Left kidney (tissue), 2 donors: ENCODE measurements around the gene HADHA. TPM values are rescaled to one million over a fixed set of nuclear protein-coding genes. Genes with fewer than 3 reads are reported as not detected.

Experiments used
- DNase-seq: peaks from one replicate; pipeline ENCODE4 v3.0.0-alpha.2; 2013
- polyA plus RNA-seq: library from polyadenylated mRNA; unstranded; fragments of 120-200 nt; gene quantifications from one replicate; pipeline ENCODE4 v1.2.1, GENCODE V29; 2013; ENCODE audit not compliant: insufficient read length

The HADHA gene
- polyA plus RNA-seq, 1 donor = 234 TPM

DNA sequence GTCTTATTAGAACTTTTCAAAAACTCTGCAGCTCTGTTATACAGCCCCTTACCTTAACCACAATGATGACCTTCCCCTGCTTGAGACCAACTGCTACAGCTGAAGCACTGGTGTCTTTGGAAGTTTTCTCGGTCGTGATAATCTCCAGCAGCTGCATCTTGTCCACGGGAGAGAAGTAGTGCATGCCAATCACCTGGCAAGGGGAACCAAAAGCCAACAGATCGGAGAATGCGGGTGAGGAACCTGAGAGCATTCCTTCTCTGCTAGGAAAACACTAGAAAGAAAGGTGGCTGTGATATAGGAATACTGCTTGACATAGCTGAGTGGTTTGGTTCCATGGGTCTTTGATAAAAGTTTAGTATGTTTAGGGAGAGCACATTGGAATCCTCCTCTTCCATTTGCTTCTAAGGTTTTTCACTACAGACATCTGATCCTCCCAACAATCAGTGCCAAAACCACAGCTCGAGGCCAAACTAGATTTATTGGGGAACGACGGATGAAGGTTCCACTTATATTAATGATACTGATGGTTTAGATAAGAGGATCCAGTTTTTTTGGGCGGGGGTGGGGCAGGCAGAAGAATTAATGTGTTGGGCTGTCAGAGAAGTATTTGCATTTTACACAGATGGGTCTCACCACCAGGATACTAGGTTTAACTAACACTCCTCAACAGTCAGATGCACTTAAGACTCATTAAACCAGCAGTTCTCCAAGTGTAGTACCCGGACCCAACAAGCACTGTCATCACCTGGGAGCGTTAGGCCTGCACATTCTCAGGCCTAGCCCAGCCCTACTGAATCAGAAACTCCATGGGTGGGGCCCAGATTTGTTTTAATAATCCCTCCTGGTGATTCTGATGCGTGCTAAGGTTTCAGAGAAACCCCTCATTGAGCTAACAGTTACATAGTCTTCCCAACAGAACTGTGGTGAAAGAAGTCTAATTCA lies 49.1 kb downstream of the HADHA start:
- DNase-seq = no peak

DNA sequence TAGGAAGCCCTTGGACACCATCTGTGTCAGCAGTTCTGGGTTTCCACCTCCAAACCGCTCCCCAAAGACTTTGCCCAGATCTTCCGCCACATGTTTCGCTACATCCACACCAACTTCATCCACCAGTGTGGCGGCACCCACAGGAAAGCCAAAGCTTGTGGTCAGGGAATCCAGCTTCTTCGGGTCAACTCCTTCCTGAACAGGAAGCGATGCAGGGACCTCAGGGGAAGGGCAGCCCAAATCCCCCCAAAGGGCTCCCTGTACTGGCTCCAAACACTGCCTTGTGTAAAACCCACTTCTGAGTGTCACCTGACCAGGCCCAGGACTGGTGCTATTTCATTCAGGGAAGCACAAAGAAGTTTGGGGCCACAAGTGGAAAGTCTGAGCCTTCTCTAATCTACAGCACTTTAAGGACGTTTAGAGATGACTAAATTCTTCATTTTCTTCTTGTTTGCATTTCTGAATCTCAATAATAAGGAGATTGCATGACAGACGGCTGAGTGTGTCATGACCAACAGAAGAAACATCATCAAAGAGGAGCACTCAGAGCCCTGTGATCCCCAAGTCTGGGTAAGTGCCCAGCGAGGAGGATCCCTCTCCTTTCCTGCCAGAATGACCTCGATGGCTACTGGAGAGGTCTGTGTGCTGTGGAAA lies 50.7 kb downstream of the HADHA start:
- DNase-seq = no peak

DNA sequence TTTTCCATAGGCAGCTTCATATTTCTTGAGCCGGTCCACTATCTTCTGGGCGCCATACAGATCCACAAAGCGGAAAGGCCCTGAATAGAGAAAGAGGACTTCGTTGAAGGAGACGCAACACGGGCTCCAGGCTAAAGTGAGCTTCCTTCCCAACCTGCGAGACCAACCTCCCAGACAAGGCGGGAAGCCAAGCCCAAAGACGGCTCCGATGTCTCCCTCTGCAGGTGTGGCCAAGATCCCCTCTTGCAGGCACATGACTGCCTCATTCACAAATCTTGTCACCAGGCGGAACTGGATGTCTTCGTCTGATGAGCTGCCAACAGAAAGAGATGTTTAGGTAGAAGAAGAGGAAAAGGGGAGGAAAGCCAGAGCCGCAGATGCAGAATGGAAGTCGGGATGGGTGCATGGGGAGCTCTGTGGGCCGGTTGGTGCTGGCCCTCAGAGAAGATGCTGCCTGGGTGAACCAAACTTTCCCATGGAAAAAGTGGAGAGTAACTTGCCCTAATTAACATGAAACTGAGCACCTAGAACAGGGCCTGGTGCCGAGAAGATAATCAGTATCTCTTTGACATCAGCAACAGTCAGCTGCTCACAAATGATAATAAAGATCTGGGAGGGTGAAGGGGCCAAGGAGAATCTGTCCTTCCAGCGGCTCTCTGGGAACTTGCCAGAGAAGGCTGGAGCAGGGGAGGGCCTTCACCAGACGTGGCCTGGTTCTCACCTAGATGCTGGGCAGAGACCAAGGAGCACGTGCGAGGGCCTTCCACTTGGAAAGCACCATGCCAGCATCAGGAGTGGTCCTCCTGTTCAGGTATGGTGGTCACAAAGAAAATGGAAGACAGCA lies 52.9 kb downstream of the HADHA start:
- DNase-seq = no peak

DNA sequence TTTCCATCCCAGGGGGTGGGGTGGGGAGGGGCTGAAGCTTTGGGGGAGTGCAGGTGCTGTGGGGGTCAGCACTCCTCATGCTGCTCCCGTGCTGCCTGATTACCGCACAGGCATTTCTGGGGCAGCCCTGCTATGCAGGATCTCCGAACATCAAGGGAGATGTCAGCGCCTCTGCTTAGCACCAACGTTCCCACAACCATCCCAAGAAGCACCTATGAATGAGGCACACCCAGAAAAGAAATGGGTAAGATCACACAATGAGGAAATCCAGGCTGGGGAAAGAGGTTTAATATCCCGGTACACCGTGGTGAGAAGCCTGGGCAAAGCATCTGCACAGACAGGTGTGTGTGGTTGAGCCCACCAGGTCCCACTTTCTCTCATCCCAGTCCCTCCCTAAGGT lies 54.1 kb downstream of the HADHA start:
- DNase-seq = no peak

DNA sequence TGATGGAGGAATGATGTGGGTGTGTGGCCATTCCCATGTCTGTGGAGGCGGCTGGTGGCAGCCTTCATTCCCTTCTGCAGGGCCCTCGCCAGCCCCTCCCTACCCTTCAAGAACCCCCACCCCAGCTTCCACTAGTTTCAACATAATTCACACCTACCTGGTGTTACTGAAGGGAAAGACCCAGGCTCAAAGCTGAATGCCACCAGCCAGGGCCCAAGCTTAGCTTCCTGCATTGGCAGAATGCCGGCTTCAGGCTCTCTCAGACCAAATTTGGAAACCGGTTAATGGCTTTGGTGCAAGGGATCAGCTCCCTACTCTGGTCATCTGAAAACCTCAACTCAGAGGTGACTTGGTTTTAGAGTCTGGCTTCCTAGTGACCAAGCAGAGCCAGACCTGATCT lies 54.7 kb downstream of the HADHA start:
- no peak for DNase-seq

DNA sequence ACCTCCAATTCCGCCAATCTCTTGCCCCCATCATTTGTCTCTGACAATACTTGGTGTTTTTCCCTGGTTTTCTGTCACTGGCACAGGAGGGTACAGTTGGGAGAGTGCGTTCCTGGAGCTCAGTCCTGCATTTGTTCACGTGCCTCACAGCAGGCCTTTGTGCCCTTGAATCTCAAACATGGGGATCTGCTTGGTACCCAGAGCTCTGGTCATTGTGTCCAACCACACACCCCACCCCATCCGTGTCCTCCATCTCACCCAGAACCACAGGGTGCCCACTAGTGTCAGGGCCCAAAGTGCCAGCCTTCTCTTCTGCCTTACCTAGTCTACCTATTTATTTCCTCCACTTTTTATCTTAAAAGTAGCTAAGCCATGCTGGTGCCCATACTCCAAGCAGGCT lies 55.3 kb downstream of the HADHA start:
- DNase-seq = no peak

DNA sequence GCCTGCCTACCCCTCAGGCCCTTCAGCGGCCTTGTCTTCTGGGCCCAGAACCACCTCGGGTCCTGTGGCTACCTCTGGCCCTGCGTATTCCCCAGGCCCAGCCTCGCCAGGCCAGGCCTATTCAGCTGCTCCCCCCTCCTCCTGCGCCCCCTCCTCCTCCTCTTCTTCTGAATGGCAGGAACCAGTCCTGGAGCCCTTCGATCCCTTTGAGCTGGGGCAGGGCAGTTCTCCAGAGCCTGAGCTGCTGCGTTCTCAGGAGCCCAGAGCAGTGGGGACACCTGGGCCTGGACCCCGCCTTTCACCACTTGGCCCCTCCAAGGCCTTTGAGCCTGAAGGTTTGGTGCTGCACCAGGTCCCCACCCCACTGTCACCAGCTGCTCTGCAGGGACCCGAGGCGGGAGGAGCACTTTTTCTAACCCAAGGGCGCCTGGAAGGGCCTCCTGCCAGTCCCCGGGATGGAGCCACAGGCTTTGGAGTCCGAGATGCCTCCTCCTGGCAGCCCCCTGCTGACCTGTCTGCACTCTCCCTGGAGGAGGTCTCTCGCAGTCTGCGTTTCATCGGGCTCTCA lies 56.8 kb downstream of the HADHA start:
- DNase-seq = no peak

DNA sequence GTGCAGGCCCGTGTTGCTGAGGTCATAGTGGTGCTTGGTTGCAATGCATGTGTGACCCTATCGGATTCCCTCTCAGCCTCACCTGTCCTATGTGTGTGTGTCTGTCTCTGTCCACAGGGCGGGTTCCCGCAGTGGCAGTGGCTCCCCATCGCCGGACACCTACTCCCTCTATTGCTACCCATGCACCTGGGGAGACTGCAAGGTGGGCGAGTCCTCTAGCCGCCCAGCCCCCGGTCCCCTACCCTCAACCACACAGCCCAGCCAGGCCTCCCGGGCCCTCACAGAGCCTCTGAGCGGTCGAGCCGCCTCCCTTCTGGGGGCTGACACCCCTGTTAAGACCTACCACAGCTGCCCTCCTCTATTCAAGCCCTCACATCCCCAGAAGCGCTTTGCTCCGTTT lies 57.3 kb downstream of the HADHA start:
- no peak for DNase-seq

DNA sequence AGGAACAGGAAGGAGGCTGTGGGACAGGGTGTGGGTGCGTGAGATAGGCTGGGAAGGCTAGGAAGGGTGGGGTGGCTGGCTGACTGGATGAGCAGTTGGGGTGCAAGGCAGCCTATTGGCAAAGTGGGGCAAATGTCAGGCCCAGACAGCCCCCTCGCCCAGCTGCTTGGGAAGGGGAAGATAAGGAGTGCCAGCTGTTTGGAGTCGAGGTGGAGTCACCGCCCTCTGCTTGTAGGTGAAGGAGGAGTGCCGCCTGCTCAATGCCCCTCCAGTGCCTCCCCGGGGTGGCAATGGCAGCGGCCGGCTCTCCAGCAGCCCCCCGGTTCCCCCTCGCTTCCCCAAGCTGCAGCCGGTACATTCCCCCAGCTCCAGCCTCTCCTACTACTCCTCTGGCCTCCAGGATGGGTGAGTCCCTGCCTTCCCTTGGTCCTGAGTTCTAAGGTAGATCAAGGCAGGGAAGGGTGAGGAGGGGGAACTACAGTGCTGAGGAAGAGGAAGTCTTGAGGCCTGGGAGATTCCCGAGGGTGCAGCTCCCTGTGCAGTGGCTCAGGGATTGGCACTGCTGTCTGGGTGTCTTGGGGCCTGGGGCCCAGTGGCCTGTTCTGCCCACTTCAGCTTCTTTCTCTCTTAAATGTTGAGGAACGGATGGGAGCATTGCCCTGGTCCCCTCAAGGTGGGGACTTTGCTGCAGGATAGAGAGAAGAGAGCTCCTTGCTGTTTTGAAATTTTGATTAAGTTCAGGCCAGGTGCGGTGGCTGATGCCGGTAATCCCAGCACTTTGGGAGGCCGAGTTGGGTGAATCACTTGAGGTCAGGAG lies 58.3 kb downstream of the HADHA start:
- DNase-seq = no peak

DNA sequence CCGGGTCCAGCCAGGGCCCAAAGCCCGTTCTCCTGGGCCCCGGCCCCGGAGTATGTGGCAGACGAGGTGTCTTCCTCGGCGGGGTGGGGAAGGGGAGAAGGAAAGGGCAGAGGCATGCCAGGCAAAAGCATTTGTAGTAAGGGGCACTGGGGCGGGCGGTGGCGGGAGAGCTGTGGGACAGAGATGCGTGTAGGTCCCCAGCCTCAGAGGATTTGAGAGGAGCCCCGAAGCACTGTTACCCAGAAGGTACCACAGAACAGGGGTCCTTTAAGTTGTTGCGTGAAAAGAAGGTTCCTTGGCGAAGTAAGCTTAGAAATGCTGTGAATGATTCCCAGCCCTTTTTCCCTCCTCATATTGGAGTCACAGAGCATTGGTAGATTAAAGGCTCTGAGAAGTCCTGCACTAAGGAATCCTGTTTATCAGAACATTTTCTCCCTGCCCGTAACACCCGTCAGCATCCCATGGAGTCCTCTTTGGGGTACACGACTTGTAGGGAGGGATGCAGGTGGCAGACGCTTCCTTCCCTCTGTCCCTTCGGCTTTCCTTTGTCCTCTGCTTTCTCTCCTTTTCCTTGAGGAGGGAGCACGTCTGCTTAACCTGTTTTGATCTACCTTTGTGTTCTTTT lies 59.0 kb downstream of the HADHA start:
- DNase-seq = no peak

DNA sequence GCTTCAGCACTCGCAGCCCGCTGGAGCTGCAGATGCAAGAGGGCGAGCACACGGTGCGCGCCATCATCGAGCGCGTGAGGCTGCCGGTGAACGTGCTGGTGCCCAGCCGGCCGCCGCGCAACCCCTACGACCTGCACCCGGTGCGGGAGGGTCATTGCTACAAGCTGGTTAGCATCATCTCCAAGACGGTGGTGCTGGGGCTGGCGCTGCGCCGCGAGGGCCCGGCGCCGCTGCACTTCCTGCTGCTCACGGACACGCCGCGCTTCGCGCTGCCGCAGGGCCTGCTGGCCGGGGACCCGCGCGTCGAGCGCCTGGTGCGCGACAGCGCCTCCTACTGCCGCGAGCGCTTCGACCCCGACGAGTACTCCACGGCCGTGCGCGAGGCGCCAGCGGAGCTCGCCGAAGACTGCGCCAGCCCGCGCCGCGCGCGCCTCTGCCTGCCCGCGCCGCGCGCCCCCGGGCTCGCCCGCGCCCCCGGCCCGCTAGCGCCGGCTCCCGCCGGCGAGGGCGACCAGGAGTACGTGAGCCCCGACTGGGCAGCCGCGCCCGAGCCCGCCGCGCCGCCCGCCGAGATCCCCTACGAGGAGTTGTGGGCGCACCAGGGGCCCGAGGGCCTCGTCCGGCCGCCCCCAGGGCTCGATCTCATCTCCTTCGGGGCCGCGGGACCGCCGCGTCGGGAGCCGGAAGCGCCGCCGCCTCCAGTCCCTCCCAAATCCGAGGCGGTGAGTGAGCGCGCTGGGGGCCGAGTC lies 59.7 kb downstream of the HADHA start:
- DNase-seq = peak; percentile 83

DNA sequence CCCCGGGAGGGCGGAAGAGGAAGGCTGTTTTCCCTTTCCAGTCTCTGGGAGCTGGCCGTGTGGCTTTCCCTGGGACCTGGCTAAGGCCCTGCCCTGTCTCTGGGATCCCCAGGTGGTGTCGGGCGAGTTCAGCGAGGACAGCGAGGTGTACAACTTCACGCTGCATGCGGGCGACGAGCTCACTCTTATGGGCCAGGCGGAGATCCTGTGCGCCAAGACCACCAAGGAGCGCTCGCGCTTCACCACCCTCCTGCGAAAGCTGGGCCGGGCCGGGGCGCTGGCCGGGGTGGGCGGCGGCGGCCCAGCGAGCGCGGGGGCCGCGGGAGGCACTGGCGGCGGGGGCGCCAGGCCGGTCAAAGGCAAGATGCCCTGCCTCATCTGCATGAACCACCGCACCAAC lies 60.3 kb downstream of the HADHA start:
- no peak for DNase-seq

DNA sequence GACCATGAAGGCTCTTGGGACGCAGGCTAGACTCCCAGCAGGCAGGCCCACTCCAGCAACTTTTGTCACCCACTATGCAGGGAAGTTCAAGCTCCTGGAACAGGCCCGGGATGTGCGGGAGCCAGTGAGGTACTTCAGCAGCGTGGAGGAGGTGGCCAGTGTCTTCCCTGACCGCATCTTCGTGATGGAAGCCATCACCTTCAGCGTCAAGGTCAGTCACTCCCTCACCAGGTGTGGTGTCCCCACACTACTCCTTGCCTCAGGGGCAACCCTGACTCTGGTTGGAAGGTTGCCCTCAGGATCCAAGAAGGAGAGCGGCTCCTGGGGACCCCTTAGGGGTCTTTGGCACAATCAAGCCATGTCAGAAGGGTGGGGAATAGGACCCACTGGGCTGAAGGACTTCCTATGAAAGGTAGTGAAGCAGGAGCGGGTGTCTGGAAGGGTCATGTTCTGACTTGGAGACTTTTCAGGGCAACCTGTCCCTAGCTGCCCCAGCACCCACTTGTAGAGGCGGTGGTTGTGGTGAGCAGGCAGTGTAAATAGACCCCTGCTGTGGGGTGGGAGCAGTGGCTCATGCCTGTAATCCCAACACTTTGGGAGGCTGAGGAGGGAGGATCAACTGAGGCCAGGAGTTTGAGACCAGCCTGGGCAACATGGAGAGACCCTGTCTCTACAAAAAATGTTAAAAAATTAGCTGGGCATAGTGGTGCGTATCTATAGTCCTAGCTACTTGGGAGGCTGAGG lies 61.4 kb downstream of the HADHA start:
- DNase-seq = no peak

DNA sequence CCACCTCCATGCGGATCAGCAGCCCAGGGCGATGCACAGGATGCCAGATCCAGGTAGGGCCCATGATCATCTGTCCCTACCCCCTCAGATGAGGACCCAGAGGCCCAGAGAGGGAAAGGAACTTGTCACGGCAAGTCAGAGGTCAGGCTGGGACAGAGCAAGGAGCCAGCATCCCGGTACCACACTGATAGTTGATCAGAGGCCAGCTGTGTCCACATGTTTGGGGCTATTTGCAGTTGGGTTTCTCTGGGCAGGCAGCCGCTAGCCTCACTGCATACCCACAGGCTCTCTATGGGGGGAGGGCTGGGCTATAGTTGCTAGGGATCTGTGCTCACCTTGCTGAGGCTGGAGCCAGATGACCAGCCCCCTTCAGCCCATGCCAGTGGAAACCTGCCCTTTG lies 62.0 kb downstream of the HADHA start:
- no peak for DNase-seq

DNA sequence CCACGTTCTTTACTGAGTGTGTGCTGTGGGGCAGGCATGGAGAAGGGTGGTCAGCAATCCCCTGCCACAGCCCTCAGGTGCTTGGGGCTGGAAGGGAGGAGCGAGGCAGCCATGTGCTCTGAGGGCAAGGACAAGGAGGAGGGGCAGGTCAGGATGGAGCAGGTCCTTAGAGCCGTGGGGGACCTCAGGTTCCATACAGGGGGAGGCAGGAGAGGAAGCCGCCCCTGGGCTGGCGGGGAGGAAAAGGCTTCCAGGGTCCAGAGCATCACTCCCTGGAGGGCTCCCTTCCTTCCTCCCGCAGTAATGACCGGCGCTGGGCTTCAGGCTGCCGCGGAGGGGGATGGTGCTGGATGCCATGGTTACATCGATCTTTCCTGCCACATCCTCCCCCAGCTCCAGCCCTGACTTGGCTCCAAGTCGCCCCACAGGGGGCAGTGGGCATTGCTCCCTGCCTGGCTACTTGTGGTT lies 65.0 kb downstream of the HADHA start:
- DNase-seq = no peak

DNA sequence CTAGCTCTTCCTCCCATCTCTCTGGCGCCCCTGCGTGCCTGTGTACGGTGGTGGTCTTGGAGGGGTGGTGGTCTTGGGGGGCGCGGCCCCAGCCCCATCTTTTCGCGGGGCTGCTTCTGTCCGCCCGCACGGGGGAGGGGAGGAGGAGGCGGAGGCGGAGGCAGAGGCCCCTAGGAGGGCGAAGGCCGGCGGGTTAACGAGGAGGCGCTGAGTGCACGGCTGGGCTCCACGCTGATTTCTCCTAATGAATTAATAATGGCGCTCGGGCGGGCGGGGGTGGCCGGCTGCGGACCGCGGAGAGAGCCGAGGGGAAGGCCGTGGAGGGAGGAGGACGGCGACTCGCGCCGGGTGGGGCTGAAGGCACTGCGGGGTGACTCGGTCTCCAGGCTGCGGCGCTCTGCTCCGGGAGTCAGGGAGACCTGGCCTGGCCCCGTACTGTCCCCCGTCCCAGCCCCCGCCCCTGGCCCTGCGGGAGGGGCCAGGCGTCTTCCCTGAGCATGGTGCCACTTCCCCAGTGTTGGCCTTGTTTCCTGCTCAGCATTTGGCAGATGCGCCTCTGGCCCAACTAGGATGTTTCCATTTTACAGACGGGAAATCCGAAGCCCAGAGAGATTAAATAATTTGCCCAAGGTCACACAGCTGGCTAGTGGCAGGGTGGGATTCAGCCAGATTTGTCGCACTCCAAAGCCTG lies 65.5 kb downstream of the HADHA start:
- DNase-seq = peak; percentile 62

DNA sequence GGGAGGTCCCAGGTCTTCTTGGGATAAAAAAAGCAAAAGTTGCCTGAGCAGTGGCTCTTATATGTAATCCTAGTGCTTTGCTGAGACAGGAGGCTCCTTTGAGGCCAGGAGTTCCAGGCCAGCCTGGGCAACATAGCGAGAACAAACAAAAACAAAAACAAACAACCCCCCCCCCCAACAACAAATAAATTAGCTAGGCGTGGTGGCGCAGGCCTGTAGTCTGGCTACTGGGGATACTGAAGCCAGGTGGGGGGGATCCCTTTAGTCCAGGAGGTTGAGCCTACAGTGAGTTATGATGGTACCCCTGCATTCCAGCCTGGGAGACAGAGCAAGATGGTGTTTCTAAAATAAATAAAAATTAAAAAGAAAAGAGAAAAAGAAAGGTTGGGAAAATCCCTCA lies 66.2 kb downstream of the HADHA start:
- no peak for DNase-seq

DNA sequence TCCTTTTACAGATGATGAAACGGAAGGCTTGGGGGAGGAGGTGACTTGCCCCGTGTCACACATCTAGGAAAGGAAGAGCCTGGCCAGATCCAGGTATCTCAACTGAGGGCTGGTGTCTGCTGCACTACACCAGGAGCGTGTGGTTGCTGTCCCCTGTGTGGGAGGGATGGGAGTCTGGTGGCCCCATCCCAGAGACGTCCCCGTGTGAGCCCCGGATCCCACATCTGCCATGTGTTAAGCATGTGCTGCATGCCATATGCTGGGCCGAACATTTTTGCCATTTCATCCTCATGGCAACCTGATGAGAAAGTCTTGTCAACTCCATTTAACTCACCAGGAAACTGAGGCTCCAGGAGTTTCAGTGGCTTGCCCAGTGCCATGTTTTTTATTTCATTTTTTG lies 67.3 kb downstream of the HADHA start:
- DNase-seq = no peak

DNA sequence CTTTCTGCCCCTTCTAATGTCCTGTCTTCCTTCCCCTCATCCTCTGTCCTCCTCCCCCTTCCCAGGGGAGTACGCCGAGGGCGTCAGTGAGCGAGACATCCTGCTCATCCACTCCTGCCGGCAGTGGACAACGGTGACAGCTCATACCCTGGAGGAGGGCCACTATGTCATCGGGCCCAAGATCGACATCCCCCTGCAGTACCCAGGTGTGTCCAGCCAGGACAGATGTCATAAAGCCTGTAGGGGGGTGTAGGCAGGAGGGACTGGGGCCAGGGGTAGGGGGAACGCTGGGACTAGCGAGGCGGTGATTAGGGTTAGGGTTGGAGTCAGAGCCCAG lies 68.2 kb downstream of the HADHA start:
- DNase-seq = no peak
